Raji (cell line): ENCODE measurements around the gene MTMR1.

Experiments used
- POLR2A ChIP-seq: IDR thresholded peaks from 2 replicates; pipeline ENCODE4 v1.6.1; 2011; ENCODE audit warnings: low read depth, low read length, control low read depth; ENCODE audit not compliant: insufficient read depth

The MTMR1 gene

GRCh38 chrX:150736475-150736874 lies 43.3 kb downstream of the MTMR1 start:
- no peak for TF ChIP-seq POLR2A

- TF ChIP-seq POLR2A = no peak
These were observed 58.9 kb downstream of the MTMR1 start for GRCh38 chrX:150752124-150752523.

- TF ChIP-seq POLR2A = no peak
These were observed 60.2 kb downstream of the MTMR1 start for GRCh38 chrX:150753357-150753756.

- no peak for TF ChIP-seq POLR2A
These were observed 60.8 kb downstream of the MTMR1 start for GRCh38 chrX:150753968-150754367.

GRCh38 chrX:150757371-150757770 lies 64.2 kb downstream of the MTMR1 start:
- no peak for TF ChIP-seq POLR2A

- TF ChIP-seq POLR2A = no peak
These were observed 66.6 kb downstream of the MTMR1 start for GRCh38 chrX:150759568-150760416.

GRCh38 chrX:150761176-150761818 lies 68.1 kb downstream of the MTMR1 start:
- no peak for TF ChIP-seq POLR2A

GRCh38 chrX:150761819-150762216 lies 68.6 kb downstream of the MTMR1 start:
- TF ChIP-seq POLR2A = no peak

- no peak for TF ChIP-seq POLR2A
These were observed 69.3 kb downstream of the MTMR1 start for GRCh38 chrX:150762258-150763165.

- TF ChIP-seq POLR2A = no peak
These were observed 70.2 kb downstream of the MTMR1 start for GRCh38 chrX:150763303-150763797.

GRCh38 chrX:150763810-150764209 lies 70.6 kb downstream of the MTMR1 start:
- no peak for TF ChIP-seq POLR2A

- no peak for TF ChIP-seq POLR2A
These were observed 72.0 kb downstream of the MTMR1 start for GRCh38 chrX:150765237-150765636.

GRCh38 chrX:150765782-150766350 lies 72.7 kb downstream of the MTMR1 start:
- TF ChIP-seq POLR2A = no peak

GRCh38 chrX:150766351-150767044 lies 73.3 kb downstream of the MTMR1 start:
- TF ChIP-seq POLR2A = no peak
